ENCODE measurements around the gene SIGLEC6. TPM values are rescaled to one million over a fixed set of nuclear protein-coding genes. Genes with fewer than 3 reads are reported as not detected.

The SIGLEC6 gene
- 2.4 TPM for total RNA-seq

DNA sequence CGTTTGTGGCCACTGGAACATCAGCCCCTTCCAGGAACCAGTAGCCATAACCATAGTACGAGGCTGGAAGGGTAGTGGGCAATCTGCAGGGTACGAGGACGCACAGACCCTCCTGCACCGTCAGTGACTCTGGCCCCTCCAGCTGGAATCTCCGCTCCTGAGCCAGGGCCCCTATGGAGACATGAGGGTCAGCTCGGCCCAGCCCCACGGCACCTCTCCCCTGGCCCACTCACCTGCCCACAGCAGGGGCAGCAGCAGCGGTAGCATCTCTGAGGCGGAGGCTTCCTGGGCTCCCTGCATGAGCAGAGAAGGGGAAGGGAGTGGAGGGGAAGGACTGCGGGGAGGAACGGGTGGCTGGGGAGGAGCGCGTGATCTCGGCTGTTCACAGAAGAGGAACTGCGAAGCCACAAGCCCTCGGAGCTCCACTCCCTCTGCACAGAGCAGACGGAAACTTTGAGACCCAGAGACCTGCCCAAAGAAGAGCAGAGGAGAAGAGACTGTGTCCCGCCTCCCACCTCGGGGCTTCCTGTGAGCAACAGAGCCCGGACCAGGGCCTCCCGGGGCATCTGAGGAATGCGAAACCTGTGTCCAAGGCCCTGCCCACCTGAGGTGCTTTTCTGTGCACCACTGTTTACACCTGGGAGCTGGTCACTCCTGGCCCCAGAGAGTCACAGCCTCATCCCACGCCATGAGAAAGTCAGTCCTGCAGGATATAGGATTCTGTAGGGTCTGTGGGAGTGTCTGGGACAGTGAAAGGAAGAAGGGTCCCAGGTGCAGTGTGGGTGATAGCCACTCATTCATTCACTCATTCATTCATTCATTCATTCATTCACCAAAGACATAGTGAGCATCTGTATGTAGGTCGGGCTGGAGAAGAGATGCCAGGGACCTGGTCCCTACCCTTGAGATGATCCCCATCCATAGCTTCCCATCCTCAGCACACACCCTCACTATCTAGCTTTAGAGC is at the start of gene SIGLEC6:
SIGLEC6 (minus strand) TSS at position 322 of the 967 bp plus-strand sequence; CDS start at position 300, 22 bp downstream.
- DNase-seq (ENCODE audit: low spot score) (peak; percentile 74), ATAC-seq (peak; percentile 86)
- intact Hi-C loops (cut with DNase I), result no loop called here

DNA sequence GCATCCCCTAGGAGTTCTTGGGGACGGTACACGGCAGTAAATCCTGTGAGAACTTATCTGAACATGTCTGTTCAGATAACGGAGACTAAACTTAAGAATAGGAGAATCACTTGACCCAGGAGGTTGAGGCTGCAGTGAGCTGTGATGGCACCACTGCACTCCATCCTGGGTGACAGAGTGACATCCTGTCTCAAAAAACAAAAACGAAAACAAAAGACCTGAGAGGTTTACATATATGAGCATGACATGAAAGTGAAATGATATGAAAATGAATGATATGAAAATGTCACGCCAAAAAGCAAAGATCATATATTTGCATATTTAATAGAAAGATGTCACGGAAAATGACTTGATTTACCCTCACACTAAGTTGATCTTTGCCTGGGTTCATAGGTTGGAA is 45.4 kb upstream of the SIGLEC6 start:
- intact Hi-C loops (cut with DNase I), result no loop called here
- ATAC-seq (no peak), DNase-seq (ENCODE audit: low spot score) (no peak)

GRCh38 chr19:51573331-51573730 is 41.9 kb upstream of the SIGLEC6 start:
- ATAC-seq (no peak), DNase-seq (ENCODE audit: low spot score) (no peak)
- intact Hi-C loops (cut with DNase I), result no loop called here

DNA sequence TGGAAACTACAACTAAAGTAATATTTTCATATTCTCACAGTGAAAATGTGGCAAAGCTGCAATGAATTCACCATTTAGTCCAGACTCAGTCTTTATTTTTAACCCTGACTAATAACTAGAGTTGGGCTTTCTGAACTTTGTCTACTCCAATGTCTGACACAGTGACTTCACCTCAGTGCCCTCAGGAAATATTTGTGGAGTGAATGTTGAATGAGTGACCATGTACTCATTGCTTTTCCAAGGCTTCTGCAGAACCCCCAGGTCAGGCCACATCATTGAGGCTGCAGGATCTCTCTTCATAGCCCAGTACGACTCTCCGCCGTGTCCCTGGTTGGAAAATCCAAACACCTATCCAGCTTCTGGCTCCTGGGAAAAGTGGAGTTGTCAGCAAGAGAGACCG is 41.4 kb upstream of the SIGLEC6 start:
- no peak for DNase-seq (ENCODE audit: low spot score)
- intact Hi-C loops (cut with DNase I), result no loop called here
- no peak for ATAC-seq

DNA sequence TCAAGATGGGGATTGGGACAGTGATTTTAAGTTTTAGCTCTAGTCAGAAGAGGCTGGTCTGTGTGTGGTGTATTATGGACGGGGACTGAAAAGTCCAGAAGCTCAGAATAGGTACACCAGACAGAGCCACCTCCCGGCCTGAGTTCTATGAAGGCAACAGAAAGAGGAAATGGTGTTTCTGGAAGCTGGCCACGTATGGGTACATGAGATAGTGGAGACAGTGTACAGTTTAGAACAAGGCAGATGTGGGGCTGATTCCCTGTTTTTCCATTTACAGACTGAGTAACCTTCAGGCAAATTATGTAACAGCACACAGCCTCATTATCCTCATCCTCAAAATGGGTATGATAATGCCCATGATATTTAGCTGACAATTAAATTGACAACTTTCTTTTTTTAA is 40.9 kb upstream of the SIGLEC6 start:
- DNase-seq (ENCODE audit: low spot score) (no peak), ATAC-seq (no peak)
- intact Hi-C loops (cut with DNase I), result no loop called here

DNA sequence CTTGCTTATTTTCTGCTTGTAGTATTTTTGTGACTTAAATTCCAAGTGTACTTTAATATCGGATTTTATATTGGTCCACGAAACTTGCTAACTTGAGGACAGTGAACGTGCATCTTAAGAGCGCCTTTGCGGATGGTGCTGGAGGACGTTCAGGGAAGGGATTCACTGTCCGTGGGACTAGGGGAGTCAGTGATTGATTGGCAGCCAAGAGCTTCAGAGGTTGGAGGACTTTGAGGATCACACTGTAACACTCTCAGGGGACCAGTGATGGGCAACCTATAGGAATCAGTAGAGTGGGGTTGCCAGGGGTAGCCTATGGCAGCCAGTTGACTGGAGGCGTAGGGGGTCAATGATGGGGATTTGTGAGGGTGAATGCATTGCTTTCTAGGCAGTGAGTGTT is 40.1 kb upstream of the SIGLEC6 start:
- ATAC-seq, result peak; percentile 8
- intact Hi-C loops (cut with DNase I), result no loop called here

GRCh38 chr19:51570962-51571575 is 39.6 kb upstream of the SIGLEC6 start, which contains the start of gene ZNF175:
ZNF175 (plus strand) TSS chr19:51571283; CDS start chr19:51573330, 2,047 bp downstream.
- intact Hi-C loops (cut with DNase I), result no loop called here
- peak; percentile 94 for DNase-seq (ENCODE audit: low spot score)
- peak; percentile 100 for ATAC-seq

More for the DNA sequence above, 40.1 kb upstream of the SIGLEC6 start:
- DNase-seq (ENCODE audit: low spot score), result no peak

DNA sequence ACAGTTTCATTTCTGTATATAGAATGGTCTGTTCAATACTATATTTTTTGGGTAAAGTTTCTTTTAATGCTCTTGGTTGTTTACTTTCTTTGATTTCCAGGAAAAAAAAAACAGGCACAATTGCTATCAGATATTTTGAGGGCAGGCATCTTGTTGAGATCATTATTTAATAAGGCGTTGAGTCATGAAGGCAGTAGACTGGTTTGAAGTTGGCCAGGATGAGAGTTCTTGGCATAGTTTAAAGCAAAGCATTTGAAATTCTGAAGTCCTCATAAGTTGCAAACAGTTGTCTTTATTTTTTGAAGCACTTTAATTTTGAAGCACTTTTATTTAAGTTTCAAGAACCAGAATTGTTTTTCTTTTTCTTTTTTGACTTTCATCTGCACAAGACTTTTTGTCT is 37.0 kb upstream of the SIGLEC6 start:
- intact Hi-C loops (cut with DNase I), result no loop called here
- ATAC-seq (no peak), DNase-seq (ENCODE audit: low spot score) (no peak)

DNA sequence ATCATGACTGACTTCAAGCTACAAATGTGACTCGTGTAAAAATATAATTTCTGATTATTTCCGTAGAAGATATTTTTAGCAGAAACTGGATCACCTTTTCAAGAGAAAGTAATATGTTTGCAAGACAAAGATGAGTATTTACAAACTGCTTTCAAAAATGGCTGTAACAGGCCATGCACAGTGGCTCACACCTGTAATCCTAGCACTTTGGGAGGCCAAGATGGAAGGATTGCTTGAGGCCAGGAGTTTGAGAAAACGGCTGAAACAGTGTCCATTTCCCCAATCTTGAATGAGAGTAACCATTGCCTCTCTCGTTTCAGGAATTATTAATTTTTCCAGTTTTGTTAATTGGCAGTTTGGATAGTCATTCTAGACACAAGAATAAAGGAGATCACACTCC is 36.1 kb upstream of the SIGLEC6 start:
- intact Hi-C loops (cut with DNase I), result no loop called here
- no peak for DNase-seq (ENCODE audit: low spot score)
- ATAC-seq, result no peak

DNA sequence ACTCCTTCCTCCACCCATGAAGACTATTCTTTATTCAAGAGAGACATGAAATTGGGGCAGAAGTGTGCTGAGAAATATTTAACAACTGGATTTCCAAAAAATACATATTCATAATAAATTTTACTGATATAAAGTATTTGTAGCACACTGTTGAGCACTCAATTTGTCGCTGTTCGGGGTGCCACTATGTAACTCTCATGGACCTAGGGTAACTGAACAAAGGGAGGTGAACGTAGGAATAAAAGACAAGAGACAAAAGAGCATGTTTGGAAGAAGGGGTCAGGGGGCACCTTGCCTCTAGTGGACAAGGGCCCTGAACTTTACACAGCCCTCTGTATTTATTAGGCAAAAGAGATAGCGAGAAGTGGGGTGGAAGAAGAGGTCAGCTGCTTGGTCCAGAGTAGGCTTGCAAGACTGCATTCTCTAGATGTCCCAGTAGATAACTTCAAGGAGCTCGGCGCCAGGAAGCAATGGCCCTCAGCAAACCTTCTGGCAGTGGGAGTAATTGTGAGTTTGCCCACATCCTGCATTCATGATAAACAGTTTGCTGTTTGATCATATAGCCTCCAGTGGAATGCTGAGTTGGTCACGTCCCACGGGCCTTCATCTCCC is 35.1 kb upstream of the SIGLEC6 start:
- intact Hi-C loops (cut with DNase I), result no loop called here
- ATAC-seq (no peak), DNase-seq (ENCODE audit: low spot score) (no peak)

- DNase-seq (ENCODE audit: low spot score), result no peak
- ATAC-seq, result no peak
- intact Hi-C loops (cut with DNase I), result no loop called here
Measured at GRCh38 chr19:51565583-51565982, 34.1 kb upstream of the SIGLEC6 start.

GRCh38 chr19:51564791-51565190 is 33.3 kb upstream of the SIGLEC6 start:
- no peak for ATAC-seq
- intact Hi-C loops (cut with DNase I), result no loop called here

GRCh38 chr19:51560339-51560738 is 28.9 kb upstream of the SIGLEC6 start:
- ATAC-seq (no peak), DNase-seq (ENCODE audit: low spot score) (no peak)
- intact Hi-C loops (cut with DNase I), result no loop called here

More at GRCh38 chr19:51564791-51565190, 33.3 kb upstream of the SIGLEC6 start:
- DNase-seq (ENCODE audit: low spot score), result no peak

DNA sequence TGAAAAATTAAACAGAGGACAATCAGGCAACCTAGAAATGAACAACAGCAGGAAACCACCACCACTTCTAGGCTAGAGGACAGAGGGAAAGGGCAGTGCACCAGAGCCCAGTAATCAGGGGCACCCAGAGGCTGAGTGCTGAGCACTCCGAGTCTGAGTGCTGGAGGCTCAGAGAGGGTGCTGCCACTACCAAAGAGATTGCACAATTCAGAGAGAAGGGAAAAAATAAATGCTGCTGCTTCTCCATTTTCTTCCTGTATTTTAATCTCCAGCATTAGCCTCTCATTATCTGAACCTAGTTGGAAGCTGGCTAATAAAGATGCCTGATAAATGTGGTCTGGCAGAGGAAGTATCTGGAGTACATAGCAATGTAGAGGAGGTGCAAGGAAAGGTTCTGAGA is 27.8 kb upstream of the SIGLEC6 start:
- no peak for ATAC-seq
- DNase-seq (ENCODE audit: low spot score), result no peak
- intact Hi-C loops (cut with DNase I), result no loop called here

GRCh38 chr19:51552996-51553725 is 21.7 kb upstream of the SIGLEC6 start:
- intact Hi-C loops (cut with DNase I), result no loop called here
- ATAC-seq (no peak), DNase-seq (ENCODE audit: low spot score) (peak; percentile 79)

GRCh38 chr19:51552608-51552995 is 21.1 kb upstream of the SIGLEC6 start:
- no peak for DNase-seq (ENCODE audit: low spot score)
- intact Hi-C loops (cut with DNase I), result no loop called here
- ATAC-seq, result no peak

DNA sequence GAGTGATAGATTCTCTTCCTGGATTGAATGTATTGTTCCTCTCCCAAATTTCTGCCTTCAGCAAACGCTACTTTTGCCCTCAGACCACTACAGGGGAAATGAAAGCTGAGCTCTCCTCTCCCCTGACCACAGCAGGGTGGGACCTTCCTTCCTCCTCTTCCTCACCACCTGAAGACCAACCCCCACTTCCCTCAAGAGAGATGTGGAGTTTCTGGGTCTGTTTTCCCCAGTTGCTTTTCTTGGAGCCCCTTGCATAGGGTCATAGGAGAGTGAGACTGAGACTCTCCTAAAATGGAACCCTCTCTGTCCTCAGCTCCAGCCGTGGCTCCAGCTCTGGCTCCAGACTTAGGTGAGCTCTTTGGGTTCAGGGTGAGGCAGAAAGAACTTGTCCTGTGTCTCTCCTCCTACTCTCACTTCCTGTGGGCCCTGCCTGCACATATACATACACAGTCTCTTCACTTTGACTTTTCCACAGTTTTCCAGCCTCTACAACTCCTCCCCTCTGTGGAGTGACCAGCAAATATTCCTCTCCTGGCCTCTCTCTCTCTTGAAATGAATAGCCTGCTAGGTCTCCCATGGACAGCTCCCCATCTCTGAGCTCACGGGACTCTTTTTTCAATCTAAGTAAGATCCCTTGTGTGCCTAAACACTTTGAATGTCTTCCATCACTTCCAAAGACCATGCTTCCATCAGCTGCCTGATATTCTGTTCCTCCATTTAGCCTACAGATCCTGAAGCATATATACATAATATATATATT is 20.4 kb upstream of the SIGLEC6 start:
- ATAC-seq, result no peak
- no peak for DNase-seq (ENCODE audit: low spot score)
- intact Hi-C loops (cut with DNase I), result no loop called here

DNA sequence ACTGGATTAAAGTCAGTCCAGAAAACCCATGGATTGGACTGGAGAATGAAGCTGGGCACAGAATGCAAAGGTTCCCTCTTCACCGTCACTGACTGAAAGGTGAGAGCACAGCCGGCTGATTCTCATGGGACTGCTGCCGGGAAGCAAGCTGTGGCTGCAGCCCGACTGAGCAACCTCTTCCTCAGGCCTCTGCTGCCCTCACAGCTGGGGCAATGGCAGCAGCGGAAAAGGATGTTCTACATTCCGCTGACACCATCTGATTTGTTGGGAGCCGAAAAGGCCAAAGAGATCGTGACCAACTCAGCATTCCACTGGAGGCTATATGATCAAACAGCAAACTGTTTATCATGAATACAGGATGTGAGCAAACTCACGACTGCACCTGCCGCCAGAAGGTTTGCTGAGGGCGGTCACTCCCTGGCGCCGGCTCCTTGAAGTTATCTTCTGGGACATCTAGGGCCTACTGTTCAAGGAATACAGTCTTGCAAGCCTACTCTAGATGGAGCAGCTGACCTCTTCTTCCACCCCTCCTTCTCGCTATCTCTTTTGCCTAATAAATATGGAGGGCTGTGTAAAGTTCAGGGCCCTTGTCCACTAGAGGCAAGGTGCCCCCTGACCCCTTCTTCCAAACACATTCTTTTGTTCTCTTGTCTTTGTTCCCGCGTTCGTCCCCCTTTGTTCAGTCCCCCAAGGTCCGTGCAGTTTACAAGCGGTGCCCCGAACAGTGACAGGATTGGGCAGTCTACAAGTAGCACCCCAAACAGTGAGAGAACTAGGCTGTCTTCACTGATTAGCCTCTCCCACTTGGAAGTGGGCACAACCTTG is 19.6 kb upstream of the SIGLEC6 start:
- ATAC-seq (no peak), DNase-seq (ENCODE audit: low spot score) (no peak)
- intact Hi-C loops (cut with DNase I), result no loop called here

All from sciatic nerve (tissue), 2 donors.